Limb (tissue), 2 donors: ENCODE results near the gene LDHAL6B.
"Not testable (repeated sequence)": the region's sequence is repeated elsewhere in the genome, so short reads cannot be mapped to it uniquely, and the experiment has no call there.

ENCODE experiments used
- DNase-seq, 2 donors: peaks; one replicate each; pipeline ENCODE4 v3.0.0-alpha.2; 2016; ENCODE audit errors: extremely low spot score in 2 of 2

Gene LDHAL6B

DNA sequence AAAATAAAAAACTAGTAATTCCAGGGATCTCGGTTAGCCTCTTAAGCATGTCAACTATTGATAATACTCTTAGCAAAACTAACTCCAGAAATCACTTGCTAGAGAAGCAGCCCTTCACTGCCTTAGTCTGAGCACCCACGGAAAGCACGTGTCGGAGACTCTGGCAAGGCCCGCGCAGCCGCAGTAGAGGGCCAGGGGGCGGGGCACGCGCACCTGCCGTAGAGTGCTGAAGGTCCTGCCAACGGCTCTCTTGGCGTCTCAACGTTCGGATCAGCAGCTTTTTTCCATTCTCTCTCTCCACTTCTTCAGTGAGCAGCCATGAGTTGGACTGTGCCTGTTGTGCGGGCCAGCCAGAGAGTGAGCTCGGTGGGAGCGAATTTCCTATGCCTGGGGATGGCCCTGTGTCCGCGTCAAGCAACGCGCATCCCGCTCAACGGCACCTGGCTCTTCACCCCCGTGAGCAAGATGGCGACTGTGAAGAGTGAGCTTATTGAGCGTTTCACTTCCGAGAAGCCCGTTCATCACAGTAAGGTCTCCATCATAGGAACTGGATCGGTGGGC is at the start of gene LDHAL6B:
Gene LDHAL6B, plus strand, starts transcription at position 221 of the 561 bp plus-strand sequence. Its CDS starts 98 bp downstream, at position 319.
- DNase-seq, result no peak

DNA sequence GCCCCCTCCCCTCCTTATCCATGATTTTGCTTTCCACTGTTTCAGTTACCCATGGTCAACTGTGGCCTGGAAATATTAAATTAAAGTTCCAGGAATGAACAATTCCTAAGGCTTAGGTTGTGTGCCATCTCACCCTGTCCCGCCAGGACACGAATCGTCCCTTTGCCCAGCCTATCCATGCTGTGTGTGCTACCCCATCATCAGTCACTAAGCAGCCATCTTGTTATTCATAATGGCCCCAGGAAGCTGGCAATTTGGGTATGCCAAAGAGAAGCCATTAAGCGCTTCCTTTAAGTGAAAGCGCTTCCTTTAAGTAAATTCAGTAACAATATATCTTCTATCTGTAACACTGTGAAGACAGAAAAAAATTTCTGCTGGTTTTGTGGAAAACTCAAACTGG is 49.2 kb upstream of the LDHAL6B start:
- DNase-seq, result no peak

DNA sequence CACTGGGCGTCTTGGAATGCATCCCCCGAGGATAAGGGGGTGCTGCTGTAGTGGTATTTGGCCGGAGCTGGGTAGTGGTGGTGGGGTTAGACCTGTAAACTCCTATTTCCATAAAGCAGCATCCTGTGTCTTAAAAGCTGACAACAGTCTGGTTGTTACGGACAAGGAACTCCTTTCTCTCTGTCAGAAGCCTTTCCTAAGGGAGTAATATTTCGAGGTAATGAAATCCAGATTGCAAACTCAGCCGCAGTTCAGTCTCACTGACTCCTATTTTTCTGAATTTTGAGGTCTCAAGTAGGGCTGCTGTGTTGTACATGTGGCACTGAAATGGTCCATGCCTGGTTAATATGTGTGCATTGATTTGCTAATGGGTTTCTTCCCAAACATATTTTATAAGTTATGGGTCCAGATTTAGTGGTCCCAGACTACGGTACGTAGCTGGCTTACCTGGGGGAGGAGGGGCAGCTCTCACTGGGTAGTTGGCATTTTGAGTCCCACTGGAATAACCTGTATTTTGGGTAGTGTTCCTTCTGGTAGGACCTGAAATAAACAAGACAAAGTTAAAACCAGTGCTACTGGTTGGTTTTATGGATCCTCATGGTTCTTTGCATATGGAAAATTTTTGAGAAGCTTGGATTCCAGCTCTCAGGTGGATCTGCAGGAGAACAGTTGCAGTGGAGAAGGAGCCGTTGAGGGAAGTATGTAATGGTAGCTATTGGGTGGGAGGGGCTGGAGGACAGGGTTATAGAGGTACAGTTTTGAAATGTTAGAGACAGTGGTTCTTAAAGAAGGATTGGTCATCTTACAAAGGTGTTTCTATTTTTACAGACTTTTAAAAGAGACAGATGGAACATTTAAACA is 48.6 kb upstream of the LDHAL6B start:
- no peak for DNase-seq

DNA sequence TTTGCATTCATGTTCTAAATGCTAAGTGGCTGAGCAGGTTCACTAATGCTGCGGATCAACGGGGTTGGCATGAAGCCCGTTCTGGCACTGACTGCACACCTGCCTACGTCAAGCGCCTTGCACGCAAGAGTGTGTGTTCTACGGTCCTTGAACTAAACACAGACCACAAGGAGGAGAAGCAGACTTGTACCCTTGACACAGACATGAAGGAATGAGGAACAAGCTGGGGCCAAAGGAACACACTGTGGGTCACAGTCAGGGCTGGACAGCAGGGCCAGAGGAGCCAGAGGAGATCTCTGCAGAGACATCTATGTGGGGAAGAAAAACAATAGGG is 48.0 kb upstream of the LDHAL6B start:
- no peak for DNase-seq

DNA sequence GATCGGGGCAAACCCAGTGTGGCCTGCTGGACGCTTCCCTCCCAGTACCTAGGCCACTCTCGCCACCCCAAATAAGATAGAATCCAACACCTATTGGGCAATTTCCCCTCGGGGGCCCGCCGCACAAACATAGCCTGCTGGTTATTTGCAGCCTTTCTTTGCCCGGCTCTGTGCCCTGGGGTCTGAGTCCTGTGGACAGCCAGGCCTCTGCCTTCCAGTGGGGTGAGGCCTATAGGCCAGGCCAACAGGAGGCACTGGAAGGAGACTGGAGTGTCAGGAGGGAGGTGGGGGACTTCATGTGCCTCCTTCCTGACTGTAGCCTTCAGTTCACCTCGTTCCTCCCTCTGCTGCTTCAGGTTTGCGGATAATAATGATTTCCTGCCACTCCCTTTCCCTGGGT is 47.4 kb upstream of the LDHAL6B start:
- DNase-seq, result no peak

DNA sequence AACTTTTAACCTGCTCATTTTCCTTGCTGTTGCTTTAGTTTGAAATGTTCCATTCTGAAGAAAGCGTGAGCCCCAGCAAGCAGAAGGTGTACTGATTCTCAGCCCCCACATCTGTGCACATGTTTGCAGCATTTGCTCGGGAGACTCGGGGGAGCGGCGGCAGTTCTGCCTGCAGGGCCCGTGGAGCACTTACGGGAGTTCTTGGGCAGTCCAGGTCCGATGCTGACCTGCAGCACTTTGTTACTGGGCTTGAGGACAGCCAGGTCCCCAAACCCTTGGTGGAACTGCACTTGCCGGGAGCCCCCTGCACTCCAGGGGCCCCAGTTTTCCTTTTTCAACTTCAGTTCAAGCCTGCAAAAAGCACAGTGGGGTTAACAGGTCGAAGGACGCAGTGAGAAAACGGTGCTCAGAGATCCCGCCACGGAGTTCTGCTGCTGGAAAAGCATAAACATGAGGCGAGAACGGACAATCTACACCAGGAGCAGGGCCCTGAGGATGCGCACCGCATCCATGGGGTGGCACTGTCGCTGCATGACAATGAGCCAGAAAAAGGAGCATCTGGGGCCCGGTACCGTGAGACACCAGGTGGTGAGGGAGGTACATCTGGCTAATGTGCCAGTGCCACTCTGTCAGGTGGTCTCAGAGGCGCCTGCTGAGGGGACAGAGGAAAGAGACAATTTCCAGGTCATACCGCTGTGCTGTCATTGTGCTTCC is 45.6 kb upstream of the LDHAL6B start:
- peak in 1 of 2 donors; percentile 60 for DNase-seq

DNA sequence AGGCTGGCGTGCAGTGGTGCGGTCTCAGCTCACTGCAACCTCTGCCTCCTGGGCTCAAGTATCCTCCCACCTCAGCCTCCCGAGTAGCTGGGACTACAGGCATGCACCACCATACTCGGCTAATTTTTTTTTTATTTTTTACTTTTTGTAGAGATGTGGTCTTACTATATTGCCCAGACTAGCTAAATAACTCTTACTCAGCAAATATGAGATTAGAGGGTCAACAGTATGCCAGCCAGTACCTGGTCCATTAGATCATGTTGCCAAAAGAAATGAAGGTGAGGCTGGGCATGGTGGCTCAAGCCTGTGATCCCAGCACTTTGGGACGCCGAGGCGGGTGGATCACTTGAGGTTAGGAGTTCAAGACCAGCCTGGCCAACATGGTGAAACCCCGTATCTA is 44.6 kb upstream of the LDHAL6B start:
- DNase-seq, result not testable (repeated sequence)

DNA sequence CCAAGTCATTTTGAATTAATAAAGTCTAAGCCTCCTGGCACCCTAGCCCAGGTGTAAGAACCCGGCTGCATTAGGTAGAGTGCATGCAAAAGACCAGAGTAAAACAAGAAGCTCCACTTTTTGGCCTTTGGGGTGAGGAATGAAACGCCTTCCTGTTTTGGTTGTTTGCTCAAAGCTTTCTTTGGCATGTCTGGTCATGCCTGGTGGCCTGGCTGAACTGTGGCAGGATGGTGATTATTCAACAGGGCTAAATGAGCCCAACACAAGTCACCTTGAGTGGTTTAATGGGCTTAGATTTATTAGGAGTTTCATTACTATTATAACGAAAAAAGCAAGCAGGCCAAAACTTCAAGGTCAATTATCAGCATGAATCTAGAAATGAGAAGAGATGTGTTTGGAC is 40.9 kb upstream of the LDHAL6B start:
- no peak for DNase-seq

DNA sequence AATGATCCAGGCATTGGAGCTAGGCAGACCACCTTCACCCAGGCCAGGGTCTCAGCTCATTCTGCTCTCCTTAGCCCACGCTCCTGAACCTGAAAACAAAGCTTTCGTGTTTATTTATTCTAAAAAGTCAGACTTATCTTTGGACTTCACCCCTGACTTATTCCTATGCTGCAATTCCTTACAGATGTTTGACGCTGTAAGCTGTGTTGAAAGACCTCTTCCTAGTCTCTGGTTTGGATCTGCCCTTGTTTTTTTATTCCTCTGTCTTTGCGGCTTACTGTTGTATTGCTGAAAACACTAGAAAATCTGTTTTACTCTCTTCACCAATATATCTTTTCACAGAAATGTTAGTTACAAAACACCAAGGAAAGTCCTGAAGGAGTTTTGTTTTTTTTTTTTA is 40.5 kb upstream of the LDHAL6B start:
- no peak for DNase-seq

DNA sequence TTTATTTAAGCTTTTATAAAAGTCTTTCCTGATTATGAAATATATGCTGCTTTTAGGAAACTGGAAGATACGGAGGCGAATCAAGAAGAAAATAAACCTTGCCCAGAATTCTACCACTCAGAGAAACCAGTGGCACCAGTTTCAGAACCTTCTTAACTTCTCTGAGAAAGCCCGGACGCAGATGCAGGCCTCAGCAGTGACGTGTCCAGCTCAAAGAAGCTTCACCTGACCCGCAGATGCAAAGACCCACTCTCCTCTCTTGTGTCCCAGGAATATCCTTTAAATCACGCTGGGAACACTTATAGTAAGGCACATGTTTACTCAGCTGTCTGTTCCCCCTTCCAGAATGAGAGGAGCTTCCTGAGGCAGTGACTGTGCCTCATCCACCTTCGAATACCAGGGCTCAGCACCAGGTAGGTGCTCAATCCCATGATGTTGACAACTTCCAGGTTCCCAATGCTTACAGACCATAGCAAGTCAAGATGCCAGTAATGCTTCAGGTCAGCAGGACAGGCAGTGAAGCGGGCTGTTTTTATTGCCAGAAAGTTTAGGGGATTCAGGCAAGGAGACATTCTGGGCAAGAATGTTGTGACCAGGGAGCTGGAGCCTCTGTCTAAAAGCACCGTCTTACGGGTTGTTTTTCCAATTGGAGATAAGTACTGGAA is 39.9 kb upstream of the LDHAL6B start:
- no peak for DNase-seq

DNA sequence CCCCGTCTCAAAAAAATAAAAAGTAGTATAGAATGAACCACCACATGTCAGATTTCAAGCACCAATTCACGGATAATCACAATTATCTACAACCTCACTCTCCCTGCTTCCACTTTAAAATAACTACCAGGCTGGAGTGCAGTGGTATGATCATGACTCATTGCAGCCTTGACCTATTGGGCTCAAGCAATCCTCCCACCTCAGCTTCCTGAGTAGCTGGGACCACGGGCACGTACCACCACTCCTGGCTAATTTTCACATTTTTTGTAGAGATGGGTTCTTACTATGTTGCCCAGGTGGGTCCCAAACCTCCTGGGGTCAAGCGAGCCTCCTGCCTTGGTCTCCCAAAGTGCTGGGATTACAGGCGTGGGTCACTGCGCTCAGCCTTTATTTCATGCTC is 38.1 kb upstream of the LDHAL6B start:
- DNase-seq, result no peak

DNA sequence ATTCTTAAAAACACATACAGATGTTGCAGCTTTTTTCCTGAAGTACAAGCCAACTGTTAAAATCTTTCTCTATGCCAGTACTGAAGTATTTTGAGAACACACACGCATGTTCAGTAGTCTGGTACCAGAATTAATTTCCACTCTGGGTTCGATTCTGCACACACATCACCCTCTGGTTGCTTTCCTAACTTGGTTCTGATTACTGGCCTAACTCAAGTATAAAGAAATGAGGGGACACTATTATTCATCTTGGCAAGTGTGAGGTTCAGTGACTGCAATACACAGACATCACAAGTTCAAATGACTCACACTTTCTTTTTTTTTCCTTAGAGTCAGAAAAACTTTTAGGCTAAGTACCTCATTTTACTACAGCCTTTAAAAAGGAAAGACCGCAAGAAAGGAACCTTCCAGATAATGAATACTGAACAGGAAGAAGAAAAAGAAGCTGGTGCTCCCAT is 37.4 kb upstream of the LDHAL6B start:
- no peak for DNase-seq

DNA sequence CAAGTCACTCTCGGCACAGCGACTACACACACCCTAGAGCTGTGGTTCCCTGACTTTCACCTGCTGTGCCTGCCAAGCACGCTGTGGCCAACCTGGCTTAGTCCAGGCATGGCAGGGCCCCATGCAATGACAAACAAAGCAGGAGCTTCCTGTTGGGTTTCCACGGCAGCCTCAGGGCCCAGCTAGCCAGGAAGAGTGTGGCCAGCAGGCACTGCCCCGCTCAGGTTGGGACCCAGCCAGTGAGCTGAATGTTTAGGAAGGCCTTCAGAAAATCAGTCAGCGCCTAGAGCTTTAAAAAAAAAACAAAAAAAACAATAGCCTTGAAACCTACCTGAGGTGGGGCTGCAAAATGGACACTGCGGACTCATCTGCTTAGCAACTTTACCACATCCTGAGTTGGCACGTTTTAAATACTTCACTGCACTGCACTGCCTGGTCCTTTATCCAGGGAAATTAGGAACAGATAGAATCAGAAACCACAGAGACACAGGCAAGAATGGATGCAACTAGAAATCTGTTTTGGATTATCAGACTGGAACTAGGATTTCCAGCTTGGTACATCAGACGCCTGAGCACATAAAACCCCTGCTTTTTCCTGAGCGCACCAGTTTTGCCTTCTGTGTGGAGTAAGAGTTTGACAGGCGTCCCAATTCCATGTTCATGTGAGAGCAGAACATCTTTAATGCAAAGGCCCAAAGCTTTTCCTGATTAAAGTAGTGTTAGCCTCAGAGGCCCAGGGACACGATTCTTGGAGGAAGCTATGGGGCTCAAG is 36.2 kb upstream of the LDHAL6B start:
- no peak for DNase-seq

DNA sequence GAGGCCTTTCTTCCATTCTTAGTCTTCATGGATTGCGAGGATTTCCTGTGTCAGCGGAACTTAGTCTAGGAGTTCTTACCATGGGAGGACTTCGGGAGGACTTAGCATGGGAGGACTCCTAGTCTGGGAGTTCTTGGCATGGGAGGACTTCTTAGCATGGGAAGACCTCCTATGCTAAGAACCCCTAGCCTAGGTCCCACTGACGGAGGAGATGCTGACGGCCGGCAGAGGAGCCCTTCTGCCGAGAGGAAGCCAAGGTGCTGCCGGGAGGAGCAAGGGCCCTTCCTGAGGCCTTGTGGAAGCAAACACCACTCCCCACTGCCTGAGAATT is 35.6 kb upstream of the LDHAL6B start:
- DNase-seq, result no peak

DNA sequence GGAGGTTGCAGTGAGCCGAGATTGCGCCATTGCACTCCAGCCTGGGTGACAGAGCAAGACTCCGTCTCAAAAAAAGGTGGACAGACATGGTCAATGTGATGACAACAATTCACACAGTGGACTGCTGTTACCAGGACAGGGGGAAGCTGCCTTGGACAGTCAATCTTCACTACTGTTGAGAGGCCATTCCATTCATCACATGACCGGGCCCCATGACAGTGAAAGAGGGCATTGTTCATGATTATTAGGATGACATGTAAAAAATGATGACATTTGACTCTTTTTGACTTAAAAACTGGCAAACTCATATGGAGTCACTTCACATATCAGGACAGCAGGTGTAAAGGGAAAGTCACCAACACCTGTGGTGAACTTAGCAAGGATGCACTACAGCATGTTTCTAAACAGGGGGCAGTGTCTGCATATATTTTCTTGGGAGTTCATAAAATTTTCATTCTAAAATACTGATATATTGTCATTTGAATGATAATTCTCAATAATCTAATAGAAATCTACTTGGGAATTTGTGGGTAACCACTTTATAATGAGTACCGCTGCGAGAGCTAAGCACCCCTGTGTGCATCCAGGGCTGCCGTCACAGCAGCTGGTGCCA is 34.2 kb upstream of the LDHAL6B start:
- DNase-seq, result no peak

DNA sequence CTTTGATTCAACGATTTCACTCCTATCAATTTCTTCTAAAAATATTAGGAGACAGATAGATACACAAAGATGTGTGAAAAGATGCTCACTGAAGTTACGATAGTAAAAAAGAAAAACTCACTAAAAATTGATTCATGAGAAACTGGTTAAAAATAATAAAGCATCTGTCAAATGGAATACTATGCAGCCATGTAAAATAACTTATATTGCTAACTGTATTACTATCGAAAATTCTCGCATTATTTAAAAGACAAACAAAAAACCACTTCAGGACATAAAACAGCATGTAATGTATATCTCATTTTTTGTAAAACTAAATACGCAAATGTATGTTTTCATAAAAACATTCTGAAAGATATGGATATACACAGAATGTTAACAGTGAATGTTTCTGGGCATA is 33.4 kb upstream of the LDHAL6B start:
- DNase-seq, result no peak

DNA sequence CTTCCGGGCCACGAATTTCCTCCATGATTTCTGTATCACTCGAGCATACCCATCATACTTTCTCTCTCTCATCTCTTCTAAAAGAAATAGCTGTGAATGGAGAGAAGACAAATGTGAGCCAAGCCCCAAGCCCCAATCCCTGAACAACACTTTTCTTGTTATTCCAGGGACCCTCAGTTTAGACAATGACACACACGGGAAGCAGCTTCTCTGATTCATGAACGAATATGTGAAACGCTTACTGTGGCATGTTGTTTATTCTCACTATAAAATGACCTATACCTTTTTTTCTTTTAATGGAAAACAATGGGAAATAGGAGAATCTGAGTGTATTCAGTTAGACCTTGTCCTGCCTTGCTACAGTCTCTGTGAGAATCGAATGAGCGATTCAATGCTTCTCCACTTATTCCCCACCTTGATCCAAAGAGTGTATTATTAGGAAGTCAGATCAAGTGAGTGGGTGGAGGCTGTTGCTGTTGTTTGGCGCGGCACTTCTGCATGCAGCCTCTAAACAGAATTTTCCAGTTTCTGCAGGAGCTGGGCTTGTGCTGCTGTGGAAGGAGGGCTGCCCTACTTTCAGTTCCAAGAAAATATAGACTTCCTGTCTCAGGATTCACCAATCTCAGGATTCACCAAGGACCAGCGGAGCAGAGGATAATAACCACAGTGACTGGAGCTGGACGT is 32.4 kb upstream of the LDHAL6B start:
- DNase-seq, result no peak

DNA sequence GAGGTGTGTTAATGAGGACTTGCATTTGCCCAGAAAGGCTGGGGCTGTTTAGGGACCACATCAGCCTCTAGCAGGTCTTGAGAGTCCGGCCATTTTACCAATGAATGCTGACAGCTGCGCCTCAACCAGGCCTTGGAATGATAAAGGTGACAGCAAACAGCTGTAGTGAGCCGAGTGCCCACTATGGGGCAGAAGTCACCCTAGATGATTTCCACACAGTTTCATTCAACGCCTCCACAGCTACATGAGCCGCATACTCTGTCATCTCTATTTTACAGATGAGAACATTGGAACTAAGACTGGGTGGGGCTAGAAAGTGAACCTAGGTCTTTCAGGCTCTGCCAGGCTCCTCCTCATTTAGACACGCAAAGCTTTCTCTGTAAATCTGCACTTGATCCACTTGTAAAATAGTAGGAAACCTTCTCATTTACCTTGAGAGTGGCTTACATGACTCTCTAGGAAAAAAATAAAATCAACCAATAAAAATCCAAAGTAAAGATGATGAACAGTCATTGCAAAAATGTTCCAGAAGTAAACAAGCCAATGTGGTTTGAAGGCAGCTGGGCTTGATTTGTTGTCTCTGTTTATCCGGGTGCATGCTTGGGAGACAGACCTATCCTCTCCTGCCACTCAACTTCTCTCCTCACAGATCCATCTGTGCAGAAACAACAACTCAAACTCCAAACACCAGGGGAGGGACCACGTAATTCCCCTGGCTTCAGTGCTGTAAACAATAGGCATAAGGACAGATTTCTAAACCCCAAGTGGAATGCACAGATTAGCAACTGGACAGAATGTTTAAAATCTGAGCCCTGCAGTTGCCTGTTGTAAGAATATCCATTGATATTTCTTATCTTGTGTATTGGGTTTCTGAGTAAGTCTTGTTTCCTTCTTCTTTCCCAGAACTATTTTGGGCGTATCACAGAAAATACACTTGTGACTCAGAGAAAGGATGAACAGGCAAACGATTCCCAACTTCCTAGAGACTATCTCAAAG is 31.5 kb upstream of the LDHAL6B start:
- peak; percentile 59 to 72 for DNase-seq

DNA sequence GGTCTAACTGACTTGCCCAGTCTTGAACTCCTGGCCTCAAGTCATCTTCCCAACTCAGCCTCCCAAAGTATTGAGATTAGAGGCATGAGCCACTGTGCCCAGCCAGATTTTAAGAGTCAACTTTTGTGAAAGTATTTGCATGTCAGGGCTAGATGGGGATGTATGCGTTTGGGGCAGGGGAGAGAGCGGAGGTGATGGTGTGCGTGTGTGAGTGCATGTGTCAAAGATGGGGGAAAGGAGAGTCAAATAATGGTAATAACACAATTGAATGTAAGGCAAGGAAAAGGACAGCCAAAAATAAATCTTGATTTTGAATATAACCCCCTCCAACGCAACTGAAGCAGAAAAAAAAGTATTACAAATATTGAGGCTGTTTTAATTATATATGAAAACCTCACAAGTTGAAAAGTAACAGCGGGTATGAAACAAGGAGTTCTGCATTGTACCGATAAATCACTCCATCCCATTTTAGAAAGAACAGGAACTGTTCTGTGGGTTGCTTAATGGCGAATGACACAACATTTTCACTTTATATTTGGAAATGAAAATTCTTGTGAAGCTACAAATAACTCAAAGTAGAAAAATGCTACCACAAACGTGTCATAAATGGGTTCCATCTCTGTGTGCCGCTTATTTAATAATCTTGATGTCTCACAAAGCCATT is 29.9 kb upstream of the LDHAL6B start:
- DNase-seq, result no peak
